Stimulated activated CD4-positive, alpha-beta T cell treated with anti-CD3 and anti-CD28 coated beads, Interleukin-4, amount 100 ng/mL, for 48 hours (primary cell): ENCODE results near the gene EIF4A2.

Experiments
- DNase-seq, 2 donors: peaks; one replicate each; pipeline ENCODE4 v3.0.0-alpha.2; 2020; ENCODE audit warnings: low read depth in 2 of 2

Gene EIF4A2

DNA sequence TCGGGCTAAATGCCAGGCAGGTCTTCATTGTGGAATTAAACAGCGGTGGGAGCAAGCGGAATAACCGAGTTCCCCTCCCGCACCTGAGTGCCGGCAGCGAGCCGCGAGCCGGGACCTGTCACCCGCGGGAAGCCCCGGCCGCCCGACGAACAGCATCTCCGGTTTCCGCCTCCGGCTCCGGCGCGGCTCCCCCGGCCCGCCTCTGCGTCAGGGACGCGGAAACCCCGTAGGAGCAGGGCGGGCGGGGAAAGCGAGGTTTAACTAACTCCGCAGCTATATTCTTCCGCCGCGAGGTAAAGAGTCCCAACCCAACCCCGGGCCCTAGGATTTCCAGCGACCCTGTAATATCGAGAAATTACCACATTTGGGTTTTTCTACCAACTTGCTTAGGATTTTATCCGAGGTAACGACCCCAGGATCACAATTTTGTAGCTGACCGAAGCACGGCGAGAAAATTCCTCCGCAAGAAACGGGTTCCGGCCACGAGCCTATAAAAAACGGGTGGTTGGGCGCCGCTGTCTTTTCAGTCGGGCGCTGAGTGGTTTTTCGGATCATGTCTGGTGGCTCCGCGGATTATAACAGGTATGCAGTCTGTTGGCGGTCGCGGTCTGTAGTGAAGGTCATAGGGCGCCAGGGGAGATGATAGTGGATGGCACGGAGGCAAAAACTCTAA, at the start of gene EIF4A2:
EIF4A2 (plus strand) TSS at position 520 of the 673 bp plus-strand sequence; CDS start at position 554, 34 bp downstream.
- peak; percentile 82 to 89 for DNase-seq

DNA sequence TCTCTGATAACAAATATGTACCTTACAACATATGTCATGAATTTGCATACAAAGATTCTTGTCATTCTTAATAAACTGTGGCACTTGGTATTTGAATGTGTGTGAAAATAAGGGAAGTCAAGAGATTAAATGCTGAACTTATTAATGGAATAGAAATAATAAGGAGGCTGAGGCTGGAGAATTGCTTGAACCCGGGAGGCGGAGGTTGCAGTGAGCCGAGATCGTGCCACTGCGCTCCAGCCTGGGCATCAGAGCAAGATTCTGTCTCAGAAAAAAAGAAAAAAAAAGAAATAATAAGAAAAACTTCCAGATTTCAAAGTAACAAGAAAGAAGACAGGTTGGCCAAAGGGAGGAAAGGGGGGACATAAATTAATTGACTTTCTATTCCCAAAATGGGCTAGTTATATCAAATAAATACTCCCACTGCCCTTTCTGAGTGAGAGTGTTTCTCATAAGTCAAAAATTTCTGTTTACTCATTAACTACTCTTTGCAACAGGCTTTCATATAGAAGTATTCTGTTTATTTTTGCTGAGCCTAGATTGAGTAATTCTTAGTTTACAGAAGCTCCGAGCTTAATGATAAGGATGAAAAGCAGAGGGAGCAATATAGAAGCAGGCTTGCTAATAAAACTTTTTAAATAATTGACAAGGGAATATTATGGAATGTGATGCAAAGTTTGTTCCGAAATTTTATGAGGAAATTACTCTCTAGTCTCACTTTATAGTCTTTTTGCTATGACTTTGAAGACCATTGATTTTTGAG, 40.6 kb upstream of the EIF4A2 start:
- no peak for DNase-seq

DNA sequence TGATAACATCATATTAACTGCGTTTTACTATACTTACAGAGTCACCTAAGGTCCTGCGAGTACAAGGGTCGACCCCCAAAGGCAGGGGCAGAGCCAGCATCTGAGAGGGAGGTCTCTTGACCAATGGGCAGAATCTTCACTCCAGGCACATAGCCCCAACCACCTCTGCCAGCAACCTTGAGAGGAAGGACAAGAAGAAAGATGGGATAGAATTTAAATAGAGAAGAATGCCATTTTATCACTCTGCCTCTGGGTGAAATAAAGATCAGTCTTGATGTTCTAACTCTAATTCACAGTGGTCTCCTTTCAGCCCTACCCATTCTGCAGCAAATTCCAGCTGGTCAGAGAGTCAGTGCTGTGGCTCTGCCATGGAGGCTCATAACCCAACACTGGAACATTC, 39.7 kb upstream of the EIF4A2 start:
- DNase-seq, result no peak

DNA sequence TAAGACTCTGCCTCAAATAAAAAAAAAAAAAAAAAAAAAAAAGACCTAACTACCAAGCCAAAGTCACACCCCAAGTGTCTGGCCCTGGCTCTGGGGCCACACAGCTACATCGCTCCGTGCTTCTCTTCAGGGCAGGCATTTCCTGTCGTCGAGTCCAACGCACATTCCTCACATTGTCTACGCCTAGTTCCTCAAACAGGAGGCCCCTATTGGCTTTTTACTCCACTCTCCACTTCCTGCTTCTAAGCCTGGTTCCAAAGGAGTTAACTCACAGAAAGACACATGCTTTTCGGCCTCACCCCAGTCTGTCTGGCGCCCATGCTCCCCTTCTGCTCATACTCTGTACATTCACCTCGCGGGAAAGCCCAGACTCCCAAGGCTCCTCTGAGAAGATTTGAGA, 37.4 kb upstream of the EIF4A2 start:
- no peak for DNase-seq

DNA sequence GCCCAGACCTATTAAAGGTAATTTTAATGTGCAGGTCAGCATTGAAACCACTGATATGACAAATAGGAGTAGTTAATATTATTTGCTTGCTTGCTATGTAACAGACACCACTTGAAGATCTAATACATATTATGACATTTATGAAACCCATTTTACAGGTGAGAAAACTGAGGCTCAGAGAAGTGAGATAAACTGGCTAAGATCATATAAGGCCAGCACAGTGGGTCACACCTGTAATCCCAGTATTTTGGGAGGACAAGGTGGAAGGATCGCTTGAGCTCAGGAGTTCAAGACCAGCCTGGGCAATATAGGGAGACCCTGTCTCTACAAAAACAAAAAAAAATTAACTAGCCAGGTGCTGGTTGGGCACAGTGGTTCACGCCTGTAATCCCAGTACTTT, 33.1 kb upstream of the EIF4A2 start:
- DNase-seq, result no peak

DNA sequence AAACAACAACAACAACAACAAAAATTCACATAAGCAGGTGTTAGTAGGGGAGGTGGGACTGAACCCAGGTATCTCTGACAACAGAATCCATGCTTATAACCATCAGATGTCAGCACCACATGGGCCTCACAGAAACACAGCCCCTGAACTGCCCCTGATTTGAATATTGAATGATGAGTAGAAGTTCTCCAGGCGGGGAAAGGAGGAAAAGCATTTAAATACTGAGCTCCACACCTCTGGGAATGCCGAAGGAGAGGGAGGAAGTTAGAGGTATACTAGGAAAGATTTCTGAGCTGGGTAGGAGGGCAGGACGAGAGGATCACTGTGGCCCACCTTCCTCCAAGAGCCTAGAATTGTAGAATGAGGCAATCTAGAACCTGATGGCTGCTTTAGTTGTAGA, 31.9 kb upstream of the EIF4A2 start:
- no peak for DNase-seq

DNA sequence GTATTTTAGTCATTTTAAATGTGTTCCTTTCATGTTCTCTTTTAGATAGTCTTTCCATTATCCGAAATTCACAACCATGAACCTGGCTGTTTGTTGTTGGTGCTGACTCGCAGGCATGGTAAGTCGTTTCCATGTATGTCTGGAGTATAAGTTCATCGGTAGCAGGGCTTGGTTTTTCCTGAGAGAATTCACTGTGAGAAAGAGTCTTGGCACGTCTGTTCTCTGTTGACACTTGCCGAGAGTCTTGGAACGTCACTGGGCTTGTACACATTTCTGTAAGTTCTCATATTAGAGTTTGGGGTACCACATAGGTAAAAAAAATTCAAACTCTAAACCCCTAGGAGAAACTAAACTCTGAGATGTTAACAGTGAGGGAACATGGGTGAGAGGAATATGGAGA, 29.4 kb upstream of the EIF4A2 start:
- no peak for DNase-seq

DNA sequence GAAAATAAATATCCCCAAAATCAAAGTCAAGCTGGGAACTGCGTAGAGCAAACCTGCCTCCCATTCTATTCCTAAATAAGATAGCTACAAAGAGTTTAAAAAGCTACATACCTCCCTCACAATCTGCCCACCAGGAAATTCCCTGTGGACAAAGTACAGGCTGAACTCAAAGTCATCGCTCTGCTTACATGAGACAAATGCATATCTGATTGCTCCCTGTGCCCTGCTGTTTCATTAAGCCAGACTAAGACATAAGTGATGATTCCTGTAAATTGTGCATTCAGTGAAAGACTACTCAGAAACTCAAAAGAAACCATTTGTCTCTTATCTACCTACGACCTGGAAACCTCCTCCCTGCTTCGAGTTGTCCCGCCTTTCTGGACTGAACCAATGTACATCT, 28.5 kb upstream of the EIF4A2 start:
- DNase-seq, result no peak

DNA sequence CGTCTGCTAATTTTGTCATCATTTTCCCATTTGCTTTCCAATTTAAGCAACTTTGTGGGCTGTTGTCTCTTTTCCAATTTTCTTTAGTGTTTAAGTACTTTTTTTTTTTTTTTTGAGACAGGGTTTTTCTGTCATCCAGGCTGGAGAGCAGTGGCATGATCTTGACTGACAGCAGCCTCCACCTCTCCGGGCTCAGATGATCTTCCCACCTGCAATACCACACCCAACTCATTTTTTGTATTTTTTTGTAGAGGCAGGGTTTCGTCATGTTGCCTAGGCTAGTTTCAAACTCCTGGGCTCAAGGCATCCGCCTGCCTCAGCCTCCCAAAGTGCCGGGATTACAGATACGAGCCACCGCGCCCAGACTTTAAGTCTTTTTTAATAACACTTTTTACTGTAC, 26.2 kb upstream of the EIF4A2 start:
- DNase-seq, result no peak

DNA sequence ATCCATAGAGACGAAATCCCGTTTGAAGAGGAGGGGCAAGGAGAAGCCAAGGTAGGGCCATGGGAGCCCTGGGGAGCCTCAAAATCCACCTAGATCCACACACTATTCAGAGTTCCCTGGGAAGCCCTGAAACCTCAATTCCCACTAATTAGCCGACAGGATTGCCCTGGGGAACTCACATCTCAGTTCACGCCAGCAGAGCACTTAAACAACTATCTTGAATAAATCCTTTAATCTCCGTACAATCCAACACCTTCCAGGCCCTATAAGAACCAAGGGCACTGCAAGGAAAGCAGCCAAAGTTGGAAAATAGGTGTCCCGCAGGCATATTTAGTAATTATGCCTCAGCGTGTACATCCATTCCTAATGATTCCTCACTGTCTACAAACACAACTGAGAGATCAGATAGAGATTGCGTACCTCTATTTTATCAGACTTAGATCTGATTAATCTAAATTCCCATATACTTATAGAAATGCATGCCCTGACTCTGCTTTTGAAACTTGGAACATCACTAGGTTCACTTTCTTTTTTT, 25.6 kb upstream of the EIF4A2 start:
- DNase-seq, result no peak

DNA sequence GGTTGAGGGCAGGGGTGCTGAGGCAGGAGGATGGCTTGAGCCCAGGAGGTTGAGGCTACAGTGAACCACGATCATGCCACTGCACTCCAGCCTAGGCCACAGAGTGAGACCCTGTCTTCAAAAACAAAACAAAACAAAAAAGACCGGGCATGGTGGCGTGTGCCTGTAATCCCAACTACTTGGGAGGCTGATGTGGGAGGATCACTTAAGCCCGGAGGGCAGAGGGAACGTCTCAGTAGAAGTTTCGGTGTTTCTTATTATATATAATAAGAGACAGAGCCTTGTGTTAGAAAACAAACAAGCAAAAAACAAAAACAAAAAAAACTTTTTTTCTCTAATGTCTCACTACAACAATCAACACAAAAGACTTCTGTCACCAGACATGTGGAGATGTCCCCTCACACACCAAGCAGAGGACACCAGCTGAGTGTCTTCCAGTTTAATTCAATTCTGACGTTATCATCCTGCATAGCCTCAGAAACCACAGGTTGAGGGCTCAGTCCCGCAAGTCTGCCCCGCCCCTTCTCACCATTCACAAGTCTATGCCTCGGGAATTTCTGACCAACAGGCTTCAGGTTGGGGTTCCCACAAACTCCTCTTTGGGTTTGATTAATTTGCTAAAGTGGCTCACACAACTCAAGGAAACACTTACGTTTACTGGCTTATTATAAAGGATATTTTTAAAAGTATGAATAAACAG, 24.0 kb upstream of the EIF4A2 start:
- DNase-seq, result no peak

DNA sequence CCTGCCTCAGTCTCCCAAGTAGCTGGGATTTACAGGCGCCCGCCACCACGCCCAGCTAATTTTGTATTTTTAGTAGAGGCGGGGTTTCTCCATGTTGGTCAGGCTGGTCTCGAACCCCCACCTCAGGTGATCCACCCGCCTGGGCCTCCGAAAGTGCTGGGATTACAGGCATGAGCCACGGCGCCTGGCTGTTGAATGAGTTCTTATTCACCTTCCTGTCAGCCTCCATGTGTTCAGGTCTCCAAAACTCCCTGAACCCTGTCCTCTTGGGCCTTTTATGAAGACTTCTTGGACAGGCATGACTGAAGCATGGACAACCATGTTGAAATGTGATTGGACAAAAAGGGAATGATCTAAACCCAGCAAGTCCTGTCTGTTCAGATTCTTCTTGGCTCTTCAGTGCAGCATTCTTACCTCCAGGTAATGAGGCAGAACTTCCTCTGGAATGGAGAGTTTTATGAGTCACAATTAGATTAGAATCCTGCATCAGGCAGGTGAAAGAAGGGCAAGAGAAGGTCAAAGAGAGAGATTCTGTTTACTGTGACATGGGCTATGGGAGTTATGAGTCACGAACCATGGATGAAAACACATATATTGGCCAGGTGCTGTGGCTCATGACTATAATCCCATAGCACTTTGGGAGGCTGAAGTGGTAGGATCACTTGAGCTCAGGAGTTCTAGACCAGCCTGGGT, 23.1 kb upstream of the EIF4A2 start:
- DNase-seq, result no peak

DNA sequence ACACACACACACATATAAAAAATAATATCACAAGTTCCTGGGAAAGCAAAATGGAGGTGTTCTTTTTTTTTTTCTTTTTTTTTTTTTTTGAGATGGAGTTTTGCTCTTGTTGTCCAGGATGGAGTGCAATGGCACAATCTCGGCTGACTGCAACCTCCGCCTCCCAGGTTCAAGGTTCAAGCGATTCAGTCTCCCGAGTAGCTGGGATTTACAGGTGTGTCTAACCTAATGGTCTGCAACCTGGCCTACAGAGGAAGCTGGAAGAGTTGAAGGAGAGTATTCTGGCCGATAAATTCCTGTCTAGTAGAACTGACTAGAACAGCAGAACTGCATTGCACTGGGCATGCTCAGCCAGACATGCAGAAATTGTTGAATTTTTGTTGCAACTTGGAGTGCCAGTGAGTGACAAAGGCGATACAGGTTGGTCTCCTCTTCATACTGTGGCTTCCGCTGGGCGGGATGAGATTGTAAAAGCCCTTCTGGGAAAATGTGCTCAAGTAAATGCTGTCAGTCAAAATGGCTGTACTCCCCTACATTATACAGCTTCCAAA, 22.4 kb upstream of the EIF4A2 start:
- no peak for DNase-seq

DNA sequence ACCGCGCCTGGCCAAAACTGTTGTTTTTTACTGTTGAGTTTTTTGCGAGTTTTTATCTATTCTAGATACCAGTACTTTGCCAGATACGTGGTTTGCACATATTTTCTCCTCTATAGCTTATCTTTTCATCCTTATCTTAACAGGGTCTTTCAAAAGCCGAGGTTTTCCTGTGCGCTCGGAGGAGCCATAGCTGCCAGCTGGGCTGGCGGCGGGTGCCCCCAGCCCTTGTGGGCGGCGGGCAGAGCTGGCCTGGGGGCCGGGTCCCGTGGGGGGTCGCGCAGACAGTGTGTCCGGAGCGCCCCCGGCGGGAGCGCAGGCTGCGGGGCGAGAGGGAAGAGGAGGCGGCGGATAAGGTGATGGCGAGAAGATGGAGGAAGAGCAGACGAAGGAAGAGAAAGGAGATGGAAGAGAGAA, 11.1 kb upstream of the EIF4A2 start:
- no peak for DNase-seq

DNA sequence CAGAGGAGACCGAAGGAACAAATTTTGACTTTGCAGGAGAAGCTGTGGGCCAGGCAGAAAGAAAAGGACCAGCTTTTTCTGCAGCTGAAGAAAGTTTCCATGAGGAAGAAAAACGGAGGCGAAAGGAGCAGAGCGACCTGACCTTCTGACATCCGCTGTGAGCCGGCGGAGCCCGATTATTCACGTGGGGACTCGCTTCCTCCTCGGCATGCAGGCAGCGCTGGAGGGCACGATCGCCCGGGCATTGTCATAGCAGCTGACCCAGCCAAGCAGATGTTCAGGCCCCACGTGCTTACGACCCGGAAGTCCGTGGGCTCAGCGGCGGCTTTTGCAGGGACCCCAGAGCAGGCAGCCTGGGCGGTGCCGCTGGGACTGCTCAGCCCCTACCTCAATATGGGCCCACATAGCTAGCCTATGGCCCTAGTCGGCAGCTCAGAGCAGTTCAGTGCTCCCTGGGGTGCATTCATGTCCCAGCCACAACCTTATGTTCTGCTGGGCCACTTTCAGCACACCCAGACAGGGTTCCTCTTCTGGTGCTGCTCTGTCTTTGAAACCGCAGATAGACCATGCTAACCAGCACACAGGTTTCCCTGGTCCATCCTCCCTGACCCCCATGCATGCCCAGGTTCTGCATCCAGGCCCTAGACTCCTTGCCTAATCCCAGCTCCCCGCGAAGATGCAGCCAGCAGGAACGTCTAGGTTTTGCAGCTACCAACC, 10.5 kb upstream of the EIF4A2 start:
- peak; percentile 54 to 61 for DNase-seq

DNA sequence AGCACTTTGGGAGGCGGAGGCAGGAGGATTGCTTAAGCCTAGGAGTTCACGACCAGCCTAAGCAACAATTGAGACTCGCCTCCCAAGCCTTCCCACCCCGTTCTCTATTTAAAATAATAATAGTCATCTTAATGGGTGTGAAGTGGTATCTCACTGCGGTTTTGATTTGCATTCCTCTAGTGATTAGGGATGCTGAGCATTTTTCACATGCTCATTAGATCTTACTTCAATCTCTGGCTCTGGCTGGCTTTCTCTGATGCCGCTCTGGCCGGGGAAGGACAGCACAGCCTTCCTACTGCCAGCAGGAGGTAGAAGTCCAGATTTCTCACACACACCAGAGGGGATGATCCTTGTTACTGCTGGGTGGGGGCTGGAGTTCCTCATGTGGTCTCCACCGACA, 7.4 kb upstream of the EIF4A2 start:
- no peak for DNase-seq

DNA sequence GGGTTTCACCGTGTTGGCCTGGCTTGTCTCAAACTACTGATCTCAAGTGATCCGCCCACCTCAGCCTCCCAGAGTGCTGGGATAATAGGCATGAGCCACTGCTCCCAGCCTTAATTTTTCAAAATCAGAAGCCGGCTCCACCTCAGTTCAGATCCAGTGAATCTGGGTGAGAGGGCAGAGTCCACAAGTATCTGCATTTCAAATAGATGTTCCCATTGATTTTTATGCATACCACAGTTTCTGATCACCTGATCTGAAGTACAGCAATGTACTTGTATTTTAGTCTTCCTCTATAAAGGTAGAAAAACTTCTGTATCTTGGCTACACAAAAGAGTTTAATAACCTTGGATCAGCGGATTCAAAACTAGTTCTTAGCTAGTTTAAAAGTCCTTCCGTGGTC, 4.2 kb upstream of the EIF4A2 start:
- DNase-seq, result no peak

DNA sequence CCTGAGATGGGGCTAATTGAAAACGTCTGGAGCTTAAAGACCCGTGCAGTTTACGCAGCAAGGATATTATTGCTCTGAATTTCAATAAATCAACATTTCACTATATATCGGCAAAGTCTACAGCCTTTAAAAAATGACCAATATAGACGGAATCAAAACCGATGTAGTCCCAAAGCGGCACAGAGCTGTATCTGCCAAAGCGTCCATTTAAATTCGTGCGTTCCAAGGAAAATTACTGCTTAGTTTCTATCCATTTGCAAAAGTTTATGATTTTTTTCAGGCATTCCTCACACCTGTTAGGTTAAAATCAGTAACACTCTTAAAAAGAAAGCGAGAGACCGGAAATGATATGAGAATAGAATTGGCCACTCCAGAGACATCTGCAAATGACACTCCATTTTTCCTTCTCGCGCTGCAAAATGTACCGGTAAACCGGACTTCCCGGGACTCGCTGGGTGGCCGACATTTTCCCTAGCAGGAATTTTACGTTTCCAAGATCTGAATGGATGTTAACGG, 777 bp upstream of the EIF4A2 start:
- DNase-seq, result no peak

DNA sequence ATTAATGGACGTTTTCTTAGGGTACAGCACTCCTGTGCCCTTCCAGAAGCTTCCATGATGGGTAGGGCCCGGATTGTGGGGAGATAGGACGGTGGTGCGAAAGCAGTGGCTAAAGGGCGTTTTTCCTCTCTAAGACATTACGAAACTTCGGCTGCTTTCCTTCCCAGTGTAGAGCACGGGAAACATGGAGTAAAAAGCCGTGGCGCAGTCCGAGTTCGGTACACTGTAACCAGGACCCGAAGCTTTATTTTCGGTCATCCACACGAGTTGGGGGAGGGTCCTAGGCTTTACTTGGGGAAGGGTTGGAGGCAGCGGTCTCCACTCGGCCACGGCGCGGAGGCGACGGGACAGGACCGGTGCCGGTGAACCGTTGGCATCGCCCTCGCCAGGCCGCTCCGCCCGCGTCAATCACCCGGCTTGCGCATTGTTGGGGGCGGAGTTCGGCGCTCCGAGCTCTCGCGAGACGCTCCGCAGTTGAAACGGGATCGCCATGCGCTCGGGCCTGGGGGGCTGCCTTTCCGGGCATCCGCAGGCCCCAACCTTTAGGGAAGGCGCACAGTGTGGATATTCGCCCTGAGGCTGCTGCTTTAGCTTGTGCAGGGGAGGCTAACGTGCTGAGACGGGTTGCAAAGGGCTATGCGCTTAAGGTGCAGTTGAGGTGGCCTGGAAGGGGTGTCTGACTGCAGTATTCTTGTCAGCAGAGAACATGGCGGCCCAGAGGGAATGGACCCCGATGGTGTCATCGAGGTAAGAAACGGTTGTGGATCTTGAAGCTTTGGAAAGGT, 546 bp downstream of the EIF4A2 start:
- peak; percentile 60 to 64 for DNase-seq
